ENCODE results near the gene PDZD7. TPM values are rescaled to one million over a fixed set of nuclear protein-coding genes. Genes with fewer than 3 reads are reported as not detected.

Gene PDZD7
- total RNA-seq, 1 experiment from 2014 or later: 1.8 TPM

DNA sequence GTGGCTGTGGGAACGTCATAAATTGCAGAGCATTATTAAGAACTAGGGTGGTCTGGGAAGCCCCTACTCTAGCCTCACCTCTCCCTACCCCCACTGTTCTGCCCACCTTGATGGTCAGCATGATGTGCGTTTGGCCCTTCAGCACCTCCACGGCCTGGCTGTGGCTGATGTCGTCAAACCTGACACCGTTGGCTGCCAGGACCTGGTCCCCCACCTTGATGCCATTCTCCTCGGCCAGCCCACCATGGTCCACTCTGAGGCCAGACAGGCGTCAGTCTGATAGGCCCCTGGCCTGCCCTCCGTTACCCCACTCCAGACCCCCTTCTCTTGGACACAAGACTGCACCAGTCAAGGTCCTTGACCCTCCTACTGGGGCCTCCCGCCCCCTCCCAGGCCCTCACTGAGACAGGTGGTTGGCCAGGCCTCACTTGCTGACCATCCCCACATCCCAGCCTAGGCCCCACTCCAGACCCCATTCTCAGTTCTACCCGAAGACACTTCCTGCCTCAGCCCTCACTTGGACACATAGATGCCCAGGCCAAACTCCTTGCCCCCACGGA is 9.2 kb downstream of the PDZD7 start:
- TF ChIP-seq TCF7L2 (IDR thresholded peaks at IDR 0.05; ENCODE audit: low read depth, low read length) (no peak), CTCF (IDR thresholded peaks at IDR 0.05) (no peak), REST (IDR thresholded peaks at IDR 0.05; ENCODE audit: insufficient read depth in 1 of 2, low read depth in 2 of 2, low read length in 1 of 2) (no peak), POLR2AphosphoS5 (IDR thresholded peaks at IDR 0.05; ENCODE audit: low read depth, low read length) (no peak), SIN3A (IDR thresholded peaks at IDR 0.05; ENCODE audit: borderline replicate concordance, insufficient read depth, low read depth, low read length) (no peak)
- POLR2A ChIA-PET: no interaction called here
- intact Hi-C loops (cut with micrococcal nuclease; ENCODE audit: unreplicated experiment) (no loop called here), in situ Hi-C loops (cut with HindIII; ENCODE audit: low pct_unique_long_range_greater_than_20kb, low sequenced_read_pairs) (no loop called here)
- DNase-seq (ENCODE audit: low read depth, low spot score) (no peak), ATAC-seq (no peak)
- Histone ChIP-seq H3K27me3 (ENCODE audit: control insufficient read depth, insufficient read depth, low read length) (no peaks in the 10 kb centered on the region), H3K9me3 (ENCODE audit: control insufficient read depth, insufficient read depth, low read depth, low read length) (no peaks in the 10 kb centered on the region), H3K36me3 (ENCODE audit: control insufficient read depth, insufficient read depth, low read length) (no peaks in the 10 kb centered on the region), H3K4me1 (ENCODE audit: control insufficient read depth, insufficient read depth, low read length) (peaks cover 2% of the 10 kb centered on the region; the same call in 1 of the 2 replicates), H3K27ac (ENCODE audit: low read length) (no peak overlapping the region), H3K4me3 (ENCODE audit: low read depth in 2 of 2, low read length in 2 of 2) (no peak overlapping the region)
- CTCF ChIA-PET: no interaction called here
- BruUV-seq (replicated peaks): no TSS peak

- no peaks in the 10 kb centered on the region for H3K9me3 ChIP-seq (ENCODE audit: control insufficient read depth, insufficient read depth, low read depth, low read length)
- in situ Hi-C loops (cut with HindIII; ENCODE audit: low pct_unique_long_range_greater_than_20kb, low sequenced_read_pairs) (no loop called here), intact Hi-C loops (cut with micrococcal nuclease; ENCODE audit: unreplicated experiment) (no loop called here)
- no peak overlapping the region for H3K4me3 ChIP-seq (ENCODE audit: low read depth in 2 of 2, low read length in 2 of 2)
- no peaks in the 10 kb centered on the region for H3K27me3 ChIP-seq (ENCODE audit: control insufficient read depth, insufficient read depth, low read length)
- H3K27ac ChIP-seq (ENCODE audit: low read length): no peak overlapping the region
- no TSS peak for BruUV-seq (replicated peaks)
- H3K4me1 ChIP-seq (ENCODE audit: control insufficient read depth, insufficient read depth, low read length): peaks cover 2% of the 10 kb centered on the region; the same call in 1 of the 2 replicates
- no peak for TF ChIP-seq TCF7L2 (IDR thresholded peaks at IDR 0.05; ENCODE audit: low read depth, low read length)
- TF ChIP-seq POLR2AphosphoS5 (IDR thresholded peaks at IDR 0.05; ENCODE audit: low read depth, low read length): no peak
- no peak for TF ChIP-seq REST (IDR thresholded peaks at IDR 0.05; ENCODE audit: insufficient read depth in 1 of 2, low read depth in 2 of 2, low read length in 1 of 2)
- TF ChIP-seq CTCF (IDR thresholded peaks at IDR 0.05): no peak
- no peak for TF ChIP-seq SIN3A (IDR thresholded peaks at IDR 0.05; ENCODE audit: borderline replicate concordance, insufficient read depth, low read depth, low read length)
- no peak for ATAC-seq
- POLR2A ChIA-PET: no interaction called here
- H3K36me3 ChIP-seq (ENCODE audit: control insufficient read depth, insufficient read depth, low read length): no peaks in the 10 kb centered on the region
- CTCF ChIA-PET: no interaction called here
- DNase-seq (ENCODE audit: low read depth, low spot score): no peak
Observed at GRCh38 chr10:101021239-101021638, 9.7 kb downstream of the PDZD7 start.
